Thoracic aorta (tissue), 2 donors: ENCODE results near the gene LMLN. TPM values are rescaled to one million over a fixed set of nuclear protein-coding genes. Genes with fewer than 3 reads are reported as not detected.

Experiments
- ATAC-seq: fragments of 150-250 bp; one replicate; pipeline ENCODE4 v1.8.0; 2017; ENCODE audit warnings: low read depth; ENCODE audit not compliant: insufficient number of reproducible peaks, low FRiP score
- DNase-seq: peaks from one replicate; pipeline ENCODE4 v3.0.0-alpha.2; 2020; ENCODE audit warnings: low spot score
- H3K27ac ChIP-seq, 2 donors: fragments of 200-600 bp; sonication (generic); 1 replicate in 1 of 2; 2 replicates in 1 of 2; pipeline ENCODE4 v1.5.1; 2016; ENCODE audit warnings: mild to moderate bottlenecking in 2 of 2, moderate library complexity in 2 of 2
- H3K27me3 ChIP-seq: fragments of 200-600 bp; sonication (generic); replicated peaks from 2 replicates; pipeline ENCODE4 v1.6.0; 2016; ENCODE audit warnings: mild to moderate bottlenecking; ENCODE audit not compliant: insufficient read depth
- H3K36me3 ChIP-seq: fragments of 200-600 bp; sonication (generic); one replicate; pipeline ENCODE4 v1.5.1; 2016
- H3K4me1 ChIP-seq, 2 donors: fragments of 200-600 bp; sonication (generic); 1 replicate in 1 of 2; 2 replicates in 1 of 2; pipeline versions ENCODE4 v1.5.1 to v1.6.0; 2016; ENCODE audit warnings: low read depth in 2 of 2, mild to moderate bottlenecking in 1 of 2; ENCODE audit not compliant: control insufficient read depth in 1 of 2
- H3K4me3 ChIP-seq: fragments of 200-600 bp; sonication (generic); 2 replicates; pipeline ENCODE4 v1.5.1; 2016; ENCODE audit warnings: mild to moderate bottlenecking
- H3K9me3 ChIP-seq: fragments of 200-600 bp; sonication (generic); 2 replicates; pipeline ENCODE4 v1.5.1; 2016
- total RNA-seq, 2 donors: library from RNA; depleted of rRNA; stranded (reverse); fragments of >200 nt; gene quantifications; one replicate each; pipeline versions ENCODE4 v1.1.0 to v1.2.3, GENCODE V29; 2016
- TF ChIP-seq, protein P1 (sequence below): fragments of 200-600 bp; sonication (generic); IDR thresholded peaks from one replicate; pipeline ENCODE4 v1.5.1; 2019; ENCODE audit warnings: antibody characterized with exemption

LMLN gene
- total RNA-seq, 2 donors from 2014 or later = 1.2 to 4.1 TPM

DNA sequence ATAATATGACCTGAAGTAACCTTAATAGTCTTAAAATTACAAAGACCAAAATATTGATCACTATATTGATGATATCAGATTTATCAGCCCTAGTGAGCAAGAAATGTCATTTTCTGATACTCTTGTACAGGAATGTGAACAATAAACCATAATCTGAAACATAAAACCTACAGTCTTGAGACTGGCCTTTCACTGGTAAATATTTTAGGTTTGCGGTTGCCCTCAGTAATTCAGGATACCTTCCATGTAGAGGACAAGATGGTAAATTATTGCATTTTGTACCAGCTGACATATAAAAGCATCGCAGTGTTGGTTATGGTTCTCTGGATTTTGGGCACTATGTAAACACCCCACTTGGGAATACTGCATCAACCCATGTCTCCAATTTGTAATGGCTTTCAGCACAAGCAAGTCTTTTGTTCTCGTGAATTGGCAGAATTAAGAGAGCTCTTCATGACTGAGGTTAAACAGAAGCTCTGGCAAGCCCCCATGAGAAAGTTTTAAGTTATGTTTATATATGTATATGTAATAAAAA is 128.5 kb downstream of the LMLN start:
- DNase-seq (no peak), ATAC-seq (no peak)
- Histone ChIP-seq H3K9me3 (no peaks in the 10 kb centered on the region), H3K4me1 (no peaks in the 10 kb centered on the region), H3K4me3 (no peak overlapping the region), H3K27ac (no peak overlapping the region), H3K27me3 (no peaks in the 10 kb centered on the region), H3K36me3 (no peaks in the 10 kb centered on the region)
- TF ChIP-seq, protein P1, sequence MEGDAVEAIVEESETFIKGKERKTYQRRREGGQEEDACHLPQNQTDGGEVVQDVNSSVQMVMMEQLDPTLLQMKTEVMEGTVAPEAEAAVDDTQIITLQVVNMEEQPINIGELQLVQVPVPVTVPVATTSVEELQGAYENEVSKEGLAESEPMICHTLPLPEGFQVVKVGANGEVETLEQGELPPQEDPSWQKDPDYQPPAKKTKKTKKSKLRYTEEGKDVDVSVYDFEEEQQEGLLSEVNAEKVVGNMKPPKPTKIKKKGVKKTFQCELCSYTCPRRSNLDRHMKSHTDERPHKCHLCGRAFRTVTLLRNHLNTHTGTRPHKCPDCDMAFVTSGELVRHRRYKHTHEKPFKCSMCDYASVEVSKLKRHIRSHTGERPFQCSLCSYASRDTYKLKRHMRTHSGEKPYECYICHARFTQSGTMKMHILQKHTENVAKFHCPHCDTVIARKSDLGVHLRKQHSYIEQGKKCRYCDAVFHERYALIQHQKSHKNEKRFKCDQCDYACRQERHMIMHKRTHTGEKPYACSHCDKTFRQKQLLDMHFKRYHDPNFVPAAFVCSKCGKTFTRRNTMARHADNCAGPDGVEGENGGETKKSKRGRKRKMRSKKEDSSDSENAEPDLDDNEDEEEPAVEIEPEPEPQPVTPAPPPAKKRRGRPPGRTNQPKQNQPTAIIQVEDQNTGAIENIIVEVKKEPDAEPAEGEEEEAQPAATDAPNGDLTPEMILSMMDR = no peak

DNA sequence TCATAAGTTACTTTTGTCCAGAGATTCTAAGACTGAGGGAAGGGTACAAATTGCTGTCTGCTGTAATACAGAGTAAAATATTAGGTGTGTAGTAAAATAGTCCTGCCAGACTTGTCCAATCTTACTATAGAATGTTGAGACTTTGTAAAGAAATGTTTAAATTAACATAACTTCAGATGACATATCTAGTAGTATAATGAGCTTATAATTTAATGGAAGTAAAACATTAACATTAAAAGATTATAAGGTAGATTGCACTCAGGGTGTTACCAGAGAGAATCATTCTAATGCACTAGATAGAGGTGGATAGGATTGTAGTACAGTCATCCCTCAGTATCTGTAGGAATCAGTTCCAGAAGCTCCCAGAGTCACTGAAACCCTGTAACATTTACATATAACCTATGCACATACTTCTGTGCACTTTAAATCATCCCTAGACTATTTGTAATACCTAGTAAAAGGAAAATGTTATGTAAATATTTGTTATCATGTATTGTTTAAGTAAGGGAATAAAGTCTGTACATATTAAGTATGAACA is 130.8 kb downstream of the LMLN start:
- Histone ChIP-seq H3K4me1 (no peaks in the 10 kb centered on the region), H3K9me3 (no peaks in the 10 kb centered on the region), H3K36me3 (no peaks in the 10 kb centered on the region), H3K27ac (no peak overlapping the region), H3K27me3 (no peaks in the 10 kb centered on the region), H3K4me3 (no peak overlapping the region)
- ATAC-seq (no peak), DNase-seq (no peak)
- TF ChIP-seq, protein P1 = no peak

DNA sequence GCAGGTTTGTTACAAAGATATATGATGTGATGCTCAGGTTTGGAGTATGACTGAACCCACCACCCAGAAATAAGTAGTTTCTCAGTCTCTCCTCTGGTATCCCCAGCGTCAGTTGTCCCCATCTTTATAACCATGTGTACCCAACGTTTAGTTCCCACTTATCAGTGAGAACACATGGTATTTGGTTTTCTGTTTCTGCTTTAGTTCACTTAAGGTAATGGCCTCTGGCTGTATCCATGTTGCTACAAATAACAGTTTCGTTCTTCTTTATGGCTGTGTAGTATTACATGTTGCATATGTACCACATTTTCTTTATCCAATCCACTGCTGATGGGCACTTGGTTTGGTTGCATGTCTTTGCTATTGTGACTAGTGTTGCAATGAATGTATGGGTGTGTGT is 132.3 kb downstream of the LMLN start:
- Histone ChIP-seq H3K36me3 (no peaks in the 10 kb centered on the region), H3K4me1 (no peaks in the 10 kb centered on the region), H3K4me3 (no peak overlapping the region), H3K27ac (no peak overlapping the region), H3K27me3 (no peaks in the 10 kb centered on the region), H3K9me3 (no peaks in the 10 kb centered on the region)
- no peak for ATAC-seq
- TF ChIP-seq, protein P1 = no peak
- no peak for DNase-seq

DNA sequence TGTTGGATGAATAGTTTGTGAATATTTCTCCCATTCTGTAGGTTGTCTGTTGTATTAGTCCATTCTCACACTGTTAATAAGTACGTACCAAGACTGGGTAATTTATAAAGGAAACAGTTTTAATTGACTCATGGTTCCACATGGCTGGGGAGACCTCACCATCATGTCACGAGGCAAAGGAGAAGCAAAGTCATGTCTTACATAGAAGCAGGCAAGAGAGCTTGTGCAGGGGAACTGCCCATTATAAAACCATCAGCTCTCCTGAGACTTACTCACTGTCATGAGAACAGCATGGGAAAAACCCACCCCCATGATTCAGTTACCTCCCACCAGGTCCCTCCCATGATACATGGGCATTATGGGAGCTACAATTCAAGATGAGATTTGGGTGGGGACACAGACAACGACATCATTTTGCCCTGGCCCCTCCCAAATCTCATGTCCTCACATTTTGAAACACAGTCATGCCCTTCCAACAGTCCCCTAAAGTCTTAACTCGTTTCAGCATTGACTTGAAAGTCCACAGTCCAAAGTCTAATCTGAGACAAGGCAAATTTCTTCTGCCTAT is 133.2 kb downstream of the LMLN start:
- TF ChIP-seq, protein P1 = no peak
- ATAC-seq (no peak), DNase-seq (no peak)
- no peaks in the 10 kb centered on the region for H3K36me3 ChIP-seq
- no peaks in the 10 kb centered on the region for H3K27me3 ChIP-seq
- H3K4me1 ChIP-seq = no peaks in the 10 kb centered on the region
- no peaks in the 10 kb centered on the region for H3K9me3 ChIP-seq
- no peak overlapping the region for H3K4me3 ChIP-seq
- H3K27ac ChIP-seq = no peak overlapping the region

Other genes with a start within 250 kb of the LMLN start
- gene RUBCN, start 223.3 kb upstream of the LMLN start, total RNA-seq = 10 to 100 TPM; 52.1 to 67.3 TPM
- gene FYTTD1, start 210.3 kb upstream of the LMLN start, total RNA-seq = 10 to 100 TPM; 20.4 to 47.3 TPM
- 10 to 100 TPM; 66.7 to 87.6 TPM for gene LRCH3, start 169.0 kb upstream of the LMLN start, total RNA-seq
- 100 to 1,000 TPM; 277 to 520 TPM for gene RPL35A, start 10.0 kb upstream of the LMLN start, total RNA-seq